HG03060 (cell line): Measurements from ENCODE around the gene ABCA13.

Experiments
- ATAC-seq: cut with Tn5 transposase; IDR thresholded peaks from one replicate; pipeline ENCODE4 v1.9.1; 2021; ENCODE audit warnings: low read depth, moderate number of reproducible peaks; ENCODE audit not compliant: unreplicated experiment

ABCA13 gene

GRCh38 chr7:48473205-48473865 is 302.1 kb downstream of the ABCA13 start:
- no peak for ATAC-seq

- no peak for ATAC-seq
Observed at GRCh38 chr7:48481235-48481634, 310.0 kb downstream of the ABCA13 start.

GRCh38 chr7:48497521-48497920 is 326.3 kb downstream of the ABCA13 start:
- no peak for ATAC-seq

GRCh38 chr7:48502021-48502420 is 330.8 kb downstream of the ABCA13 start:
- no peak for ATAC-seq

- no peak for ATAC-seq
Observed at GRCh38 chr7:48505051-48505450, 333.8 kb downstream of the ABCA13 start.

GRCh38 chr7:48505466-48505865 is 334.2 kb downstream of the ABCA13 start:
- ATAC-seq = no peak

- ATAC-seq = no peak
Observed at GRCh38 chr7:48506569-48506968, 335.3 kb downstream of the ABCA13 start.

- no peak for ATAC-seq
Observed at GRCh38 chr7:48511080-48511479, 339.8 kb downstream of the ABCA13 start.

- ATAC-seq = no peak
Observed at GRCh38 chr7:48512892-48513291, 341.6 kb downstream of the ABCA13 start.

- ATAC-seq = no peak
Observed at GRCh38 chr7:48515171-48515570, 343.9 kb downstream of the ABCA13 start.

GRCh38 chr7:48518092-48518491 is 346.8 kb downstream of the ABCA13 start:
- ATAC-seq = no peak

- ATAC-seq = no peak
Observed at GRCh38 chr7:48522692-48523091, 351.4 kb downstream of the ABCA13 start.

- no peak for ATAC-seq
Observed at GRCh38 chr7:48525736-48526732, 354.8 kb downstream of the ABCA13 start.

- ATAC-seq = no peak
Observed at GRCh38 chr7:48528646-48529045, 357.4 kb downstream of the ABCA13 start.

GRCh38 chr7:48537561-48537960 is 366.3 kb downstream of the ABCA13 start:
- no peak for ATAC-seq

- no peak for ATAC-seq
Observed at GRCh38 chr7:48540746-48541145, 369.5 kb downstream of the ABCA13 start.

GRCh38 chr7:48548667-48549066 is 377.4 kb downstream of the ABCA13 start:
- ATAC-seq = no peak

GRCh38 chr7:48551652-48552051 is 380.4 kb downstream of the ABCA13 start:
- no peak for ATAC-seq

GRCh38 chr7:48563334-48563733 is 392.1 kb downstream of the ABCA13 start:
- no peak for ATAC-seq

- no peak for ATAC-seq
Observed at GRCh38 chr7:48575516-48575915, 404.3 kb downstream of the ABCA13 start.

- ATAC-seq = no peak
Observed at GRCh38 chr7:48587475-48587874, 416.2 kb downstream of the ABCA13 start.

GRCh38 chr7:48594349-48594748 is 423.1 kb downstream of the ABCA13 start:
- no peak for ATAC-seq
